ENCODE results near the gene MED16.

- no peak for TF ChIP-seq CTCF (IDR thresholded peaks at IDR 0.05; ENCODE audit: insufficient read depth, low read length, poor library complexity, severe bottlenecking)
- TF ChIP-seq EZH2phosphoT487 (conservative IDR thresholded peaks at IDR 0.05; ENCODE audit: low read length), result no peak
Measured at GRCh38 chr19:918152-918437, 25.1 kb upstream of the MED16 start.
